Left ventricle myocardium inferior (tissue), 1 donor: ENCODE data around the gene MCFD2. TPM values are rescaled to one million over a fixed set of nuclear protein-coding genes. Genes with fewer than 3 reads are reported as not detected.

Experiments used
- DNase-seq: peaks from one replicate; pipeline ENCODE4 v3.0.0-alpha.2; 2020
- H3K27ac ChIP-seq: fragments of 200-600 bp; replicated peaks from 2 replicates; pipeline ENCODE4 v1.8.0; 2021
- H3K27me3 ChIP-seq: fragments of 200-600 bp; 2 replicates; pipeline ENCODE4 v1.8.0; 2021; ENCODE audit warnings: low read depth
- H3K36me3 ChIP-seq: fragments of 200-600 bp; 2 replicates; pipeline ENCODE4 v1.8.0; 2021
- H3K4me1 ChIP-seq: fragments of 200-600 bp; 2 replicates; pipeline ENCODE4 v1.8.0; 2021
- H3K4me3 ChIP-seq: fragments of 200-600 bp; 2 replicates; pipeline ENCODE4 v1.8.0; 2021; ENCODE audit warnings: mild to moderate bottlenecking, moderate library complexity
- H3K9me3 ChIP-seq: fragments of 200-600 bp; replicated peaks from 2 replicates; pipeline ENCODE4 v1.8.0; 2021
- intact Hi-C: fragments of 100-400 bp; cut with micrococcal nuclease; formaldehyde crosslinking; loops from one replicate; pipeline ENCODE4 v1.11.0; 2022
- total RNA-seq: library from RNA; stranded (reverse); fragmentation: NEBNext Ultra II Directional; extraction: Animal tissue kit (Norgen Biotek cat#: 25700); gene quantifications from one replicate; pipeline ENCODE4 v1.2.1, GENCODE V29; 2021
- TF ChIP-seq, protein P1 (sequence below): fragments of 200-600 bp; IDR thresholded peaks from 2 replicates; pipeline ENCODE4 v1.8.0; 2021; ENCODE audit warnings: antibody characterized with exemption, mild to moderate bottlenecking, borderline replicate concordance
- donor health status: DM: no; HTN: yes; CAD: no; lungs with severe emphysema.

Gene MCFD2
- total RNA-seq, 1 donor from 2014 or later, result 61.2 TPM

DNA sequence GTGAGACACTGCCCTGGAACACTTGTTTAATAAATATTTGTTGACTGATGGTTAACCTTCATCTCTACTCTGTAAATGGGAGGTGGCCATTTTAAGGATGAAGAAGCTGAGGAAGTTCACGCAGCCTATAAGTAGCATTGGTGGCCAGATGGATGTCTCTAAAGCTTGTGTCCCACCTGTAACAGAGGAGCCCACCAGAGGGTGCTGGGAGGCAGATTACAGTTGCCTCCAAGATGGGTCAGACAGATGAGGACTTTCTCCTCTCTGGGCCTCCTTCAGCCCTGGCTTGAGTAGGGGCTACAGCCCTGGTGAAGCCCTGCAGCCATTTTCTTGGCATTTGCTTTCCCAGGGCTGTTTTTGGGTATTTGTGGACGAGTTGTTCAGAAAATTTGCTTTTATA is 45.0 kb upstream of the MCFD2 start:
- DNase-seq, result no peak
- H3K36me3 ChIP-seq, result peaks cover 28% of the 10 kb centered on the region
- no peaks in the 10 kb centered on the region for H3K9me3 ChIP-seq
- intact Hi-C loops, result no loop called here
- peaks cover 21% of the 10 kb centered on the region for H3K4me1 ChIP-seq
- no peak overlapping the region for H3K4me3 ChIP-seq
- TF ChIP-seq, protein P1, sequence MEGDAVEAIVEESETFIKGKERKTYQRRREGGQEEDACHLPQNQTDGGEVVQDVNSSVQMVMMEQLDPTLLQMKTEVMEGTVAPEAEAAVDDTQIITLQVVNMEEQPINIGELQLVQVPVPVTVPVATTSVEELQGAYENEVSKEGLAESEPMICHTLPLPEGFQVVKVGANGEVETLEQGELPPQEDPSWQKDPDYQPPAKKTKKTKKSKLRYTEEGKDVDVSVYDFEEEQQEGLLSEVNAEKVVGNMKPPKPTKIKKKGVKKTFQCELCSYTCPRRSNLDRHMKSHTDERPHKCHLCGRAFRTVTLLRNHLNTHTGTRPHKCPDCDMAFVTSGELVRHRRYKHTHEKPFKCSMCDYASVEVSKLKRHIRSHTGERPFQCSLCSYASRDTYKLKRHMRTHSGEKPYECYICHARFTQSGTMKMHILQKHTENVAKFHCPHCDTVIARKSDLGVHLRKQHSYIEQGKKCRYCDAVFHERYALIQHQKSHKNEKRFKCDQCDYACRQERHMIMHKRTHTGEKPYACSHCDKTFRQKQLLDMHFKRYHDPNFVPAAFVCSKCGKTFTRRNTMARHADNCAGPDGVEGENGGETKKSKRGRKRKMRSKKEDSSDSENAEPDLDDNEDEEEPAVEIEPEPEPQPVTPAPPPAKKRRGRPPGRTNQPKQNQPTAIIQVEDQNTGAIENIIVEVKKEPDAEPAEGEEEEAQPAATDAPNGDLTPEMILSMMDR, result no peak
- no peak overlapping the region for H3K27ac ChIP-seq
- no peaks in the 10 kb centered on the region for H3K27me3 ChIP-seq

DNA sequence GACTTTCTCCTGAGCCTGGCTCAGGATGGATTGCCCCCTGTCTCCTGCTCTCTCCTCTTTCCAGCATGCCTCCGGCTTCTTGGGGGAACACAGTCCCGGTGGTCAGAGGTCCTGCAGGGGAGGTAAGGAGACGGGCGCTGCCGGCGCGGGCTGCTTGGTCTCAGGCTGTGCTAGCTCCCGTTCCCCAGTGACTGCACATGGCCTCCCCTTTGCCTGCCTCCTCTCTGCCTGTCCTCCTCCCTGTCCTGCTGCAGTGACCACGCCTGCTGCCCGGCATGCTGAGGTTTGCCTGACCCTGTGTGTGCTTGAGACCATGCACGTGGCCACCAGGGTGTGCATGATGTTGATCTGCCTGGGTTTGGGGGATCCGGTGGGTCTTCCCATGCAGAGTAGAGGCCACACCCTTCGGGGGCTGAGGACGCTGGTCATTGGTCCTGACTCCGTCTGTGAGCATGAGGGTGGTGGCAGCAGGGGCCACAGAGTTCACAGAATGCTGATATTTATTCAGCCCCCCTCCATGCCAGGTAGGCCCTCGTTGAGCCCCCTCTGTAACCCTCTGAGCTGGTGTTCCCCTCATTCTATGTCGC is 42.9 kb upstream of the MCFD2 start:
- Histone ChIP-seq H3K27me3 (no peaks in the 10 kb centered on the region), H3K9me3 (no peaks in the 10 kb centered on the region), H3K27ac (no peak overlapping the region), H3K4me1 (peaks cover 31% of the 10 kb centered on the region), H3K36me3 (peaks cover 33% of the 10 kb centered on the region), H3K4me3 (no peak overlapping the region)
- intact Hi-C loops, result no loop called here
- no peak for DNase-seq
- TF ChIP-seq, protein P1, result no peak

DNA sequence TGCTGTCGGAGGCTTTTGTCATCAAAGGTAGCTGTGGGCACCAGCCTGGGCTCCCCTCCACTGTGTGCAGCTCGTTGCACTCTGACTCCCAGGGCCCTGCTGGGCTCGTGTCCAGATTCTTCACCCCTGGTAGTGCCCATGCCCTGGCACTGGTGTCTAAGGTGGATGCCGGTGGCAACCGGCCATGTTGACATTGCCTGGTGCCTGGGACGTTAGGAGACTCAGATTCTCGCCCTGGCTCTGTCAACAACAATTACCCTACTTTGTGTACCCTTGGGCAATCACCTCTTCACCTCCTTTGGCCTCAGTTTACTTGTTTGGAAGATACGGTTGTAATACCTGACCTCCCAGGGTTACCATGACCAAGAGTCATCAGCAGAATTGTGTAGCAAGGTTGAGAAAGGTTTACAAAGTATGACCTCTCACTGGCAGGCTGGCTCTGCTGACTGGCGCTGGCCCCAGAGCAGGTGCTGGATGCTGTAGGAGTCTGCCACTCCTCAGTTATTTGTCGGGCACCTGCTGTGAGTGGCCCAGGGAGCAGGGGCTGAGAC is 41.5 kb upstream of the MCFD2 start:
- H3K4me1 ChIP-seq, result peaks cover 31% of the 10 kb centered on the region
- peak; percentile 31 for DNase-seq
- peaks cover 48% of the 10 kb centered on the region for H3K36me3 ChIP-seq
- no peaks in the 10 kb centered on the region for H3K27me3 ChIP-seq
- TF ChIP-seq, protein P1, result no peak
- H3K27ac ChIP-seq, result peak overlapping the region; percentile 62
- intact Hi-C loops, result no loop called here
- H3K4me3 ChIP-seq, result no peak overlapping the region
- H3K9me3 ChIP-seq, result no peaks in the 10 kb centered on the region

DNA sequence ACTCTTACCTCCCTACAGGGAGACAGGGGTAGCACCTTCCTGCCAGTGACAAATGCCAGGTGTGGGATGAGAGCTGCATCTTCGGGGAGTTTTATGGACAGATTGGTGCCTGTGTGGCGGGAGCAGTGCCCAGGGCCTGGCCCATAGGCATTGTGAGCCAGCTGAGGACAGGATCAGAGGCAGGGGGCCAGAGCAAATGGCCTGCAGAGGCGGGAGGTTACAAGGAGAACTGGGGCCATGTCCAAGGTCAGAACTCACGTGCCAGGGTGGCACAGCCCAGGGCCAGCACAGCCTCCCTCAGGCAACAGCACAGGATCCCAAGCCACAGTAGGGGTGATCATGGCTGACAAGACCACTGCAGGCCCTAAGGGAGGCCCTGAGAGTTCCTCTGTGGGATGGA is 40.2 kb upstream of the MCFD2 start:
- Histone ChIP-seq H3K4me1 (peaks cover 31% of the 10 kb centered on the region), H3K27ac (peak overlapping the region; percentile 62), H3K4me3 (no peak overlapping the region), H3K9me3 (no peaks in the 10 kb centered on the region), H3K36me3 (peaks cover 57% of the 10 kb centered on the region), H3K27me3 (no peaks in the 10 kb centered on the region)
- intact Hi-C loops, result no loop called here
- TF ChIP-seq, protein P1, result no peak
- DNase-seq, result no peak

DNA sequence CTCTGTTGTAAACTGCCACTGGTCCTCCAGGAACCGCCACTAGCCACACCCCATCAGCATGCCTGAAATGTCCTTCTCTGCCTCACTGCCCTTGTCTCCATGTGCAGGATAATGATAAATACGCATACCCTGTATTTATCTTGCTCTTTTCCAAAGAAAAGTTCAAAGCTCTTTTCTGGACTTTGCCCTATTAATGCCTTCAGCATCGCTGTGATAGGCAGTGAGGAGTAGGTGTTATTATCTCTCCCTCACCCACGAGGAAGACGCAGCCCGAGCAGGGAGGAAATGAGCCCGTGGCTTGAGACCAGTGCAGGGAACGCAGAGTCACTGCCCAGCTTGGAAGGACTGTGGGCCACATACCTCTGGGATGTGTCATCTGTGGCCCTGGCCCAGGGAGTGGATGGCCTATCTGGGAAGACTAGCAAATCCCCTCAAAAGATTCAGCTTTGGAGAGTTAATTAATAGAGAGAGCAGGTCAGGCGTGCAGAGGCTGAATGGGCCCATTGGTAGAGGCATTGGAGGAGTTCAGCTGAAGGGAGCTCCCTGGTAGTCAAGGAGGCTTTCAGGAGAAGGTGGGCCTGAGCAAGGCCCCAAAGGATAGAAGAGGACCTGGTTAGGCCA is 39.5 kb upstream of the MCFD2 start:
- H3K27me3 ChIP-seq, result no peaks in the 10 kb centered on the region
- peaks cover 57% of the 10 kb centered on the region for H3K36me3 ChIP-seq
- no peaks in the 10 kb centered on the region for H3K9me3 ChIP-seq
- peaks cover 31% of the 10 kb centered on the region for H3K4me1 ChIP-seq
- TF ChIP-seq, protein P1, result no peak
- H3K27ac ChIP-seq, result peak overlapping the region; percentile 62
- peak; percentile 52 for DNase-seq
- intact Hi-C loops, result no loop called here
- no peak overlapping the region for H3K4me3 ChIP-seq
